ENCODE measurements around the gene HAVCR2. TPM values are rescaled to one million over a fixed set of nuclear protein-coding genes. Genes with fewer than 3 reads are reported as not detected.

The HAVCR2 gene
- total and polyA plus RNA-seq, 2 of the 13 experiments (the other 11 are each of a cell fraction or from before 2014, with no cell fraction given) = 0.07 to 0.16 TPM

GRCh38 chr5:157142317-157143126 lies 33.7 kb upstream of the HAVCR2 start, which contains the start of gene MED7 (continued):
- TF ChIP-seq EED (CRISPR knock-in tag; IDR thresholded peaks at IDR 0.05) = no peak

DNA sequence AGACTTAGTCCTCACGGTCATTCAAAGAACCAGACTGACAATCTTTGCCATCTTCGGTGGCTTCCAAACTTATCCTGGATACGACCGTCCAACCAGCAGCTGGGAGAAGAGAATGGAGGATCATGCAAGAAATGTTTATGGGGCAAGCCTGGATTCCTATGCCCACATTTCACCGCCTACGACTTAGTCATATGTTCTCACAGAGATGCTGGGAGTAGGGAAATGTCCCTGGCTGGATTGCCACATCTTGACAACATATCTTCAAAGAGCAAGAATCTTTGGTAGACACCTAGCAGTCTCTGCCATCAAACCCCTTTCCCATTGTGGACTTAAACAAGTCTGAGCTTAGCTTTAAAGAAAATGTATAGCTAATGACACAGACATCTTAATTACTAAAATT lies 28.8 kb upstream of the HAVCR2 start:
- ATAC-seq (no peak), FAIRE-seq (no peak), DNase-seq (ENCODE audit: low spot score) (no peak)
- Histone ChIP-seq H3K9me3 (ENCODE audit: low read length) (no peaks in the 10 kb centered on the region), H3K9ac (ENCODE audit: insufficient read depth, low read depth, low read length) (no peak overlapping the region), H3K4me2 (ENCODE audit: low read depth, low read length) (no peak overlapping the region), H3K27me3 (ENCODE audit: control insufficient read depth in 1 of 2, insufficient read depth in 2 of 2, low read length in 2 of 2) (no peaks in the 10 kb centered on the region), H3K79me2 (ENCODE audit: insufficient read depth, low read length) (peaks cover 13% of the 10 kb centered on the region), H2AFZ (ENCODE audit: low read length) (no peak overlapping the region), H3K4me1 (ENCODE audit: insufficient read depth, low read length) (peaks cover 17% of the 10 kb centered on the region), H3K27ac (ENCODE audit: extremely low read length, insufficient read depth, low read length) (no peak overlapping the region), H4K20me1 (ENCODE audit: insufficient read depth, low read length) (no peaks in the 10 kb centered on the region), H3K36me3 (replicated peaks in 1 of 2; ENCODE audit: control insufficient read depth in 1 of 2, insufficient read depth in 2 of 2, low read length in 2 of 2) (peaks cover 0 to 23% of the 10 kb centered on the region in 2 experiments; a peak in 2 of 5 replicates), H3K4me3 (replicated peaks in 1 of 3; ENCODE audit: insufficient read depth in 1 of 3, low read depth in 2 of 3, low read length in 3 of 3) (no peak overlapping the region)
- intact Hi-C loops (cut with micrococcal nuclease; ENCODE audit: unreplicated experiment) (loop anchor here (10.0 kb wide), 2 partner anchors 443 to 1523 kb away; no protein-coding TSS in a partner anchor), in situ Hi-C loops (cut with HindIII; ENCODE audit: extremely low pct_ligation_motif_present, low pct_unique_long_range_greater_than_20kb) (loop anchor here (25.0 kb wide), 3 partner anchors 300 to 1200 kb away; no protein-coding TSS in a partner anchor)
- CTCF ChIA-PET (ENCODE audit: low intra/inter-chr PET ratio, low total read pairs) = no interaction called here
- no TSS peak for BruUV-seq (replicated peaks)
- TF ChIP-seq ZNF577 (CRISPR knock-in tag; IDR thresholded peaks at IDR 0.05; ENCODE audit: borderline replicate concordance, low read depth) (no peak), ZFAT (CRISPR knock-in tag; conservative IDR thresholded peaks at IDR 0.05) (no peak), PRMT3 (CRISPR knock-in tag; IDR thresholded peaks at IDR 0.05; ENCODE audit: borderline replicate concordance, low read depth) (no peak), ZNF468 (CRISPR knock-in tag; IDR thresholded peaks at IDR 0.05) (no peak), THAP8 (CRISPR knock-in tag; IDR thresholded peaks at IDR 0.05; ENCODE audit: borderline replicate concordance) (no peak), ZNF747 (CRISPR knock-in tag; IDR thresholded peaks at IDR 0.05; ENCODE audit: borderline replicate concordance) (no peak), ZNF232 (CRISPR knock-in tag; IDR thresholded peaks at IDR 0.05; ENCODE audit: borderline replicate concordance) (no peak), PHB2 (IDR thresholded peaks at IDR 0.05; ENCODE audit: partially characterized antibody) (no peak), STAT5B (CRISPR knock-in tag; IDR thresholded peaks at IDR 0.05) (no peak), ZNF552 (CRISPR knock-in tag; IDR thresholded peaks at IDR 0.05; ENCODE audit: borderline replicate concordance) (no peak), ZNF501 (CRISPR knock-in tag; IDR thresholded peaks at IDR 0.05) (no peak), KAT8 (CRISPR knock-in tag; IDR thresholded peaks at IDR 0.05) (no peak), SOX5 (CRISPR knock-in tag; IDR thresholded peaks at IDR 0.05; ENCODE audit: borderline replicate concordance) (no peak), ZNF549 (CRISPR knock-in tag; IDR thresholded peaks at IDR 0.05) (no peak)
- TF ChIP-seq, protein P1, sequence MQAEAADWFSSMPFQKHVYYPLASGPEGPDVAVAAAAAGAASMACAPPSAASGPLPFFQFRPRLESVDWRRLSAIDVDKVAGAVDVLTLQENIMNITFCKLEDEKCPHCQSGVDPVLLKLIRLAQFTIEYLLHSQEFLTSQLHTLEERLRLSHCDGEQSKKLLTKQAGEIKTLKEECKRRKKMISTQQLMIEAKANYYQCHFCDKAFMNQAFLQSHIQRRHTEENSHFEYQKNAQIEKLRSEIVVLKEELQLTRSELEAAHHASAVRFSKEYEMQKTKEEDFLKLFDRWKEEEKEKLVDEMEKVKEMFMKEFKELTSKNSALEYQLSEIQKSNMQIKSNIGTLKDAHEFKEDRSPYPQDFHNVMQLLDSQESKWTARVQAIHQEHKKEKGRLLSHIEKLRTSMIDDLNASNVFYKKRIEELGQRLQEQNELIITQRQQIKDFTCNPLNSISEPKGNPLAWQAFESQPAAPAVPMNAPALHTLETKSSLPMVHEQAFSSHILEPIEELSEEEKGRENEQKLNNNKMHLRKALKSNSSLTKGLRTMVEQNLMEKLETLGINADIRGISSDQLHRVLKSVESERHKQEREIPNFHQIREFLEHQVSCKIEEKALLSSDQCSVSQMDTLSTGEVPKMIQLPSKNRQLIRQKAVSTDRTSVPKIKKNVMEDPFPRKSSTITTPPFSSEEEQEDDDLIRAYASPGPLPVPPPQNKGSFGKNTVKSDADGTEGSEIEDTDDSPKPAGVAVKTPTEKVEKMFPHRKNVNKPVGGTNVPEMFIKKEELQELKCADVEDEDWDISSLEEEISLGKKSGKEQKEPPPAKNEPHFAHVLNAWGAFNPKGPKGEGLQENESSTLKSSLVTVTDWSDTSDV (CRISPR knock-in tag; IDR thresholded peaks at IDR 0.05) = no peak
- TF ChIP-seq, protein P2, sequence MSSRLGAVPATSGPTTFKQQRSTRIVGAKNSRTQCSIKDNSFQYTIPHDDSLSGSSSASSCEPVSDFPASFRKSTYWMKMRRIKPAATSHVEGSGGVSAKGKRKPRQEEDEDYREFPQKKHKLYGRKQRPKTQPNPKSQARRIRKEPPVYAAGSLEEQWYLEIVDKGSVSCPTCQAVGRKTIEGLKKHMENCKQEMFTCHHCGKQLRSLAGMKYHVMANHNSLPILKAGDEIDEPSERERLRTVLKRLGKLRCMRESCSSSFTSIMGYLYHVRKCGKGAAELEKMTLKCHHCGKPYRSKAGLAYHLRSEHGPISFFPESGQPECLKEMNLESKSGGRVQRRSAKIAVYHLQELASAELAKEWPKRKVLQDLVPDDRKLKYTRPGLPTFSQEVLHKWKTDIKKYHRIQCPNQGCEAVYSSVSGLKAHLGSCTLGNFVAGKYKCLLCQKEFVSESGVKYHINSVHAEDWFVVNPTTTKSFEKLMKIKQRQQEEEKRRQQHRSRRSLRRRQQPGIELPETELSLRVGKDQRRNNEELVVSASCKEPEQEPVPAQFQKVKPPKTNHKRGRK (CRISPR knock-in tag; IDR thresholded peaks at IDR 0.05) = no peak
- POLR2A ChIA-PET = no interaction called here
- WGBS (ENCODE audit: low lambda C conversion rate) = 87% methylated on average over 6 of the region's 6 CpGs

Measured in HepG2 (cell line).